ENCODE measurements around the gene ISLR.

Gene ISLR

GRCh38 chr15:74216949-74217348, 43.4 kb downstream of the ISLR start:
- DNase-seq: no peak

GRCh38 chr15:74217907-74218885, 44.7 kb downstream of the ISLR start:
- DNase-seq: no peak

- DNase-seq: no peak
Measured at GRCh38 chr15:74220475-74221248, 47.2 kb downstream of the ISLR start.

GRCh38 chr15:74221399-74222239, 48.1 kb downstream of the ISLR start:
- no peak for DNase-seq

GRCh38 chr15:74222240-74223119, 49.0 kb downstream of the ISLR start:
- DNase-seq: no peak

- DNase-seq: no peak
Measured at GRCh38 chr15:74225928-74226327, 52.4 kb downstream of the ISLR start.
